Measurements from ENCODE around the gene ABLIM1. TPM values are rescaled to one million over a fixed set of nuclear protein-coding genes. Genes with fewer than 3 reads are reported as not detected.

ABLIM1 gene
- total RNA-seq, 1 donor from 2014 or later = 39.8 TPM

DNA sequence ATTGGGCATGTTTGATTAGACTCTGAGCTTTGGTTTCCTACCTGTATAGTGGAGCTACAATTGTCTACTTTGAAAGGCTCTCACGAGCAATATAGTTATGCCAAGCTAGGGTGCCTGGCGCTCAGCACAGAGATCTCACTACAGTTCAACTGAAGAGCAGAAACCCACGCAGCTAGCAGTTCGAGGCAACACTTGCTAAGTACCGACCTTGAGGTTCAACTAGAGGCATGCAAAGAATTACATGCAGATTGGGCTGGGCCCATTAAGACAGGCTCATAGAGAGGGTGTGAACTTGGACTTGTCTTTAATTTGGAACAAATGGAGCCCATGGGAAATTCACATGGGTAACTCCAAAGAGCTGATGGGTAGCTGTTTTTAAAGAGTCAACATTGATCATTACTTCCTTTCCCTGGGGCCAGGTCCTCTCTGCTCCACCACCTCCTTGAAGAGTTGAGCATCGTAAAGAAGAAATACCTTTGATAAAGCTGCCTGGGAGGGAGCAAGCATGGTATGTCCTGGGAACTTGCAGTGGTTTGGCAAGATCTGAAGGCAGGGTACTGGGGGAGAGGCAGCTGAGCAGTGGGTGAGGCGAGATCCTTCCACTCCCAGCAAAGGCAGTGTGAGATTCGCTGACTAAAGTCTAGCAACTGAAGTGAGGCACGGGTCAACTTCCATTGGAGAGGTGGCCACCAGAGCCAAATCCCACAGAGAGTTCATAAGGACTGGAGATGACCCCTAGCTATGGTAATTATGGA lies 228.3 kb downstream of the ABLIM1 start:
- Mint-ChIP-seq H3K27me3 (ENCODE audit: insufficient read depth, low read depth) (peaks cover 6% of the 10 kb centered on the region), H3K36me3 (peaks cover 14% of the 10 kb centered on the region), H3K9me3 (no peaks in the 10 kb centered on the region), H3K4me3 (no peak overlapping the region), H3K27ac (peak overlapping the region; percentile 33), H3K4me1 (peaks cover 17% of the 10 kb centered on the region)
- TF ChIP-seq, protein P1, sequence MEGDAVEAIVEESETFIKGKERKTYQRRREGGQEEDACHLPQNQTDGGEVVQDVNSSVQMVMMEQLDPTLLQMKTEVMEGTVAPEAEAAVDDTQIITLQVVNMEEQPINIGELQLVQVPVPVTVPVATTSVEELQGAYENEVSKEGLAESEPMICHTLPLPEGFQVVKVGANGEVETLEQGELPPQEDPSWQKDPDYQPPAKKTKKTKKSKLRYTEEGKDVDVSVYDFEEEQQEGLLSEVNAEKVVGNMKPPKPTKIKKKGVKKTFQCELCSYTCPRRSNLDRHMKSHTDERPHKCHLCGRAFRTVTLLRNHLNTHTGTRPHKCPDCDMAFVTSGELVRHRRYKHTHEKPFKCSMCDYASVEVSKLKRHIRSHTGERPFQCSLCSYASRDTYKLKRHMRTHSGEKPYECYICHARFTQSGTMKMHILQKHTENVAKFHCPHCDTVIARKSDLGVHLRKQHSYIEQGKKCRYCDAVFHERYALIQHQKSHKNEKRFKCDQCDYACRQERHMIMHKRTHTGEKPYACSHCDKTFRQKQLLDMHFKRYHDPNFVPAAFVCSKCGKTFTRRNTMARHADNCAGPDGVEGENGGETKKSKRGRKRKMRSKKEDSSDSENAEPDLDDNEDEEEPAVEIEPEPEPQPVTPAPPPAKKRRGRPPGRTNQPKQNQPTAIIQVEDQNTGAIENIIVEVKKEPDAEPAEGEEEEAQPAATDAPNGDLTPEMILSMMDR (IDR thresholded peaks at IDR 0.05) = no peak
- TF ChIP-seq EZH2phosphoT487 (IDR thresholded peaks at IDR 0.05) (no peak), EZH2 (IDR thresholded peaks at IDR 0.05) (no peak)
- no peaks in the 10 kb centered on the region for H3K9me3 ChIP-seq (ENCODE audit: low read depth)
- H3K79me2 ChIP-seq (ENCODE audit: low read depth) = no peaks in the 10 kb centered on the region
- H3F3A ChIP-seq (ENCODE audit: low read depth) = peaks cover 18% of the 10 kb centered on the region
- no peak overlapping the region for H3K4me2 ChIP-seq
- peaks cover 26% of the 10 kb centered on the region for H3K4me1 ChIP-seq
- H3K27me3 ChIP-seq = no peaks in the 10 kb centered on the region
- no peak for DNase-seq (ENCODE audit: low spot score)
- H3K4me3 ChIP-seq = no peak overlapping the region
- H3K36me3 ChIP-seq = no peaks in the 10 kb centered on the region
- no peak overlapping the region for H3K9ac ChIP-seq
- no peaks in the 10 kb centered on the region for H4K20me1 ChIP-seq (ENCODE audit: low read depth)
- H2AFZ ChIP-seq (replicated peaks) = no peak overlapping the region
- no peak overlapping the region for H3K27ac ChIP-seq

- peaks cover 26% of the 10 kb centered on the region for H3K4me1 ChIP-seq
- peak overlapping the region; percentile 51 for H3K4me2 ChIP-seq
- H4K20me1 ChIP-seq (ENCODE audit: low read depth) = no peaks in the 10 kb centered on the region
- Mint-ChIP-seq H3K4me1 (peaks cover 17% of the 10 kb centered on the region), H3K27ac (peak overlapping the region; percentile 78), H3K36me3 (peaks cover 6% of the 10 kb centered on the region), H3K4me3 (no peak overlapping the region), H3K27me3 (ENCODE audit: insufficient read depth, low read depth) (peaks cover 6% of the 10 kb centered on the region), H3K9me3 (no peaks in the 10 kb centered on the region)
- no peak for TF ChIP-seq EZH2phosphoT487 (IDR thresholded peaks at IDR 0.05)
- no peak for TF ChIP-seq EZH2 (IDR thresholded peaks at IDR 0.05)
- TF ChIP-seq, protein P1 (IDR thresholded peaks at IDR 0.05) = peak; percentile 30
- no peak overlapping the region for H3K9ac ChIP-seq
- H3K36me3 ChIP-seq = no peaks in the 10 kb centered on the region
- no peaks in the 10 kb centered on the region for H3K27me3 ChIP-seq
- no peaks in the 10 kb centered on the region for H3K79me2 ChIP-seq (ENCODE audit: low read depth)
- H3F3A ChIP-seq (ENCODE audit: low read depth) = peaks cover 18% of the 10 kb centered on the region
- peak; percentile 52 for DNase-seq (ENCODE audit: low spot score)
- no peak overlapping the region for H3K4me3 ChIP-seq
- no peaks in the 10 kb centered on the region for H3K9me3 ChIP-seq (ENCODE audit: low read depth)
- no peak overlapping the region for H2AFZ ChIP-seq (replicated peaks)
- peak overlapping the region; percentile 53 for H3K27ac ChIP-seq
These were observed 230.8 kb downstream of the ABLIM1 start for GRCh38 chr10:114427124-114427852.

- H3K27me3 ChIP-seq = no peaks in the 10 kb centered on the region
- peaks cover 26% of the 10 kb centered on the region for H3K4me1 ChIP-seq
- H3K4me2 ChIP-seq = peak overlapping the region; percentile 51
- H3K9ac ChIP-seq = no peak overlapping the region
- TF ChIP-seq EZH2 (IDR thresholded peaks at IDR 0.05) (no peak), EZH2phosphoT487 (IDR thresholded peaks at IDR 0.05) (no peak)
- TF ChIP-seq, protein P1 (IDR thresholded peaks at IDR 0.05) = no peak
- no peaks in the 10 kb centered on the region for H3K9me3 ChIP-seq (ENCODE audit: low read depth)
- no peak overlapping the region for H2AFZ ChIP-seq (replicated peaks)
- no peak overlapping the region for H3K4me3 ChIP-seq
- H4K20me1 ChIP-seq (ENCODE audit: low read depth) = no peaks in the 10 kb centered on the region
- H3K36me3 Mint-ChIP-seq = peaks cover 1% of the 10 kb centered on the region
- no peaks in the 10 kb centered on the region for H3K9me3 Mint-ChIP-seq
- H3K4me1 Mint-ChIP-seq = peaks cover 17% of the 10 kb centered on the region
- no peaks in the 10 kb centered on the region for H3K36me3 ChIP-seq
- H3K27me3 Mint-ChIP-seq (ENCODE audit: insufficient read depth, low read depth) = peaks cover 6% of the 10 kb centered on the region
- no peaks in the 10 kb centered on the region for H3K79me2 ChIP-seq (ENCODE audit: low read depth)
- no peak overlapping the region for H3K4me3 Mint-ChIP-seq
- DNase-seq (ENCODE audit: low spot score) = peak; percentile 37
- H3K27ac Mint-ChIP-seq = peak overlapping the region; percentile 78
- H3K27ac ChIP-seq = peak overlapping the region; percentile 53
- peaks cover 18% of the 10 kb centered on the region for H3F3A ChIP-seq (ENCODE audit: low read depth)
These were observed 231.6 kb downstream of the ABLIM1 start for GRCh38 chr10:114426476-114426875.

Measured in neural progenitor cell (in vitro differentiated cells).